H1 (cell line): ENCODE data around the gene BAZ1B. TPM values are rescaled to one million over a fixed set of nuclear protein-coding genes. Genes with fewer than 3 reads are reported as not detected.

Experiments
- CTCF ChIA-PET: fragments of 300-600 bp; sonication (Branson Sonifier 250); formaldehyde crosslinking; loops from one replicate; lab custom pipeline; 2021; ENCODE audit not compliant: partially characterized antibody; lab: Charles Lee
- POLR2A ChIA-PET: fragments of 300-600 bp; sonication (Branson Sonifier 250); formaldehyde crosslinking; loops from one replicate; lab custom pipeline; 2021; ENCODE audit warnings: inconsistent platforms; ENCODE audit not compliant: partially characterized antibody; lab: Charles Lee
- DNase-seq, 2 experiments: peaks; one replicate each; pipeline versions ENCODE4 v3.0.0 to v3.0.0-alpha.2; 2010 to 2022; ENCODE audit warnings: low spot score in 2 of 2, low read depth in 1 of 2, mixed read lengths in 1 of 2
- FAIRE-seq: peaks from 2 replicates; lab custom pipeline; 2011; peaks lifted over from hg19 to GRCh38; lab: Jason Lieb, UNC
- H2AFZ ChIP-seq: 2 replicates; pipeline ENCODE4 v1.8.1; 2012; ENCODE audit warnings: low read length, inconsistent platforms
- H2AK5ac ChIP-seq: 2 replicates; pipeline ENCODE4 v1.6.1; 2013; ENCODE audit warnings: low read depth, low read length
- H2BK120ac ChIP-seq: replicated peaks from 2 replicates; pipeline ENCODE3; 2013; ENCODE audit warnings: low read depth, low read length, inconsistent platforms
- H2BK12ac ChIP-seq: 2 replicates; pipeline ENCODE4 v1.6.1; 2013; ENCODE audit warnings: low read depth, low read length
- H2BK15ac ChIP-seq: 2 replicates; pipeline ENCODE4 v1.6.1; 2013; ENCODE audit warnings: low read length
- H2BK20ac ChIP-seq: 2 replicates; pipeline ENCODE4 v1.6.1; 2013; ENCODE audit warnings: low read length
- H2BK5ac ChIP-seq: 2 replicates; pipeline ENCODE4 v1.6.1; 2013; ENCODE audit warnings: low read depth, low read length
- H3K14ac ChIP-seq: 2 replicates; pipeline ENCODE4 v1.6.1; 2013; ENCODE audit warnings: inconsistent platforms; ENCODE audit not compliant: insufficient read length
- H3K18ac ChIP-seq: 2 replicates; pipeline ENCODE4 v1.6.1; 2013; ENCODE audit warnings: low read length; ENCODE audit errors: extremely low read depth
- H3K23ac ChIP-seq: 2 replicates; pipeline ENCODE4 v1.6.1; 2013; ENCODE audit warnings: inconsistent platforms; ENCODE audit not compliant: insufficient read length
- H3K23me2 ChIP-seq: 2 replicates; pipeline ENCODE4 v1.6.1; 2013; ENCODE audit warnings: low read depth, low read length
- H3K27ac ChIP-seq: 2 replicates; pipeline ENCODE4 v1.6.1; 2011; ENCODE audit warnings: low read depth, low read length, inconsistent platforms
- H3K27me3 ChIP-seq, 4 experiments: replicated peaks in 1 of 4; 1 replicate in 1 of 4; 2 replicates in 3 of 4; pipeline versions ENCODE4 v1.6.1 to v1.8.1; 2011 to 2013; ENCODE audit warnings: low read length in 3 of 4, mild to moderate bottlenecking in 3 of 4, inconsistent platforms in 2 of 4, mixed read lengths in 2 of 4, moderate library complexity in 1 of 4; ENCODE audit not compliant: control insufficient read depth in 3 of 4, insufficient read depth in 3 of 4; ENCODE audit errors: extremely low read depth in 1 of 4
- H3K36me3 ChIP-seq, 4 experiments: 2 replicates each; pipeline versions ENCODE4 v1.6.1 to v1.8.1; 2011 to 2013; ENCODE audit warnings: mild to moderate bottlenecking in 4 of 4, low read length in 3 of 4, moderate library complexity in 2 of 4, control low read depth in 1 of 4, inconsistent platforms in 1 of 4; ENCODE audit not compliant: insufficient read depth in 4 of 4, control insufficient read depth in 2 of 4
- H3K4ac ChIP-seq: replicated peaks from 2 replicates; pipeline ENCODE3; 2013; ENCODE audit warnings: low read length, low read depth, mixed read lengths, inconsistent platforms; ENCODE audit not compliant: insufficient read length
- H3K4me1 ChIP-seq, 4 experiments: replicated peaks in 1 of 4; 1 replicate in 1 of 4; 2 replicates in 3 of 4; pipeline versions ENCODE4 v1.6.1 to v1.8.1; 2011 to 2013; ENCODE audit warnings: low read length in 3 of 4, inconsistent platforms in 2 of 4, mixed read lengths in 1 of 4; ENCODE audit not compliant: insufficient read depth in 4 of 4, control insufficient read depth in 3 of 4
- H3K4me2 ChIP-seq, 2 experiments: 2 replicates each; pipeline versions ENCODE4 v1.6.1 to v1.8.1; 2011 to 2013; ENCODE audit warnings: low read depth in 2 of 2, low read length in 2 of 2, control low read depth in 1 of 2, inconsistent platforms in 1 of 2, mild to moderate bottlenecking in 1 of 2; ENCODE audit not compliant: insufficient read depth in 1 of 2
- H3K4me3 ChIP-seq, 4 experiments: fragments of 200-600, 300-600 bp in 1 of 4; sonication (generic), shearing (Covaris generic), sonication (Bioruptor Twin) in 1 of 4; 2 replicates each; pipeline versions ENCODE4 v1.5.1 to v1.8.1; 2011 to 2016; ENCODE audit warnings: low read length in 4 of 4, low read depth in 3 of 4, control low read depth in 2 of 4, inconsistent platforms in 2 of 4, mild to moderate bottlenecking in 2 of 4, mixed read lengths in 1 of 4, moderate library complexity in 1 of 4; ENCODE audit not compliant: insufficient read depth in 2 of 4; ENCODE audit errors: extremely low read depth in 1 of 4
- H3K56ac ChIP-seq: replicated peaks from 2 replicates; pipeline ENCODE3; 2013; ENCODE audit warnings: low read depth, mild to moderate bottlenecking, mixed read lengths, low read length, inconsistent platforms; ENCODE audit not compliant: insufficient read length
- H3K79me1 ChIP-seq: 2 replicates; pipeline ENCODE4 v1.6.1; 2013; ENCODE audit warnings: low read depth, low read length, control low read depth
- H3K79me2 ChIP-seq, 2 experiments: 2 replicates each; pipeline versions ENCODE4 v1.6.1 to v1.8.1; 2012 to 2013; ENCODE audit warnings: low read length in 2 of 2, mild to moderate bottlenecking in 2 of 2, inconsistent platforms in 1 of 2; ENCODE audit not compliant: insufficient read depth in 2 of 2, control insufficient read depth in 1 of 2
- H3K9ac ChIP-seq, 4 experiments: replicated peaks in 1 of 4; 1 replicate in 1 of 4; 2 replicates in 3 of 4; pipeline versions ENCODE4 v1.6.1 to v1.8.1; 2011 to 2013; ENCODE audit warnings: low read depth in 3 of 4, low read length in 3 of 4, control low read depth in 2 of 4, mild to moderate bottlenecking in 2 of 4, moderate library complexity in 2 of 4, inconsistent platforms in 1 of 4; ENCODE audit errors: extremely low read depth in 1 of 4
- H3K9me3 ChIP-seq, 2 experiments: 2 replicates each; pipeline versions ENCODE4 v1.6.1 to v1.8.1; 2012 to 2013; ENCODE audit warnings: mild to moderate bottlenecking in 2 of 2, moderate library complexity in 2 of 2, control low read depth in 1 of 2, inconsistent platforms in 1 of 2, low read depth in 1 of 2, low read length in 1 of 2, mixed read lengths in 1 of 2; ENCODE audit not compliant: insufficient read depth in 2 of 2
- H4K20me1 ChIP-seq, 2 experiments: replicated peaks in 1 of 2; 2 replicates each; pipeline versions ENCODE3 to v1.8.1; 2011 to 2013; ENCODE audit warnings: inconsistent platforms in 2 of 2, low read length in 2 of 2, mild to moderate bottlenecking in 1 of 2; ENCODE audit not compliant: insufficient read depth in 2 of 2, control insufficient read depth in 1 of 2
- H4K5ac ChIP-seq: 2 replicates; pipeline ENCODE4 v1.6.1; 2013; ENCODE audit warnings: low read length, low read depth, mixed read lengths, inconsistent platforms; ENCODE audit not compliant: insufficient read length
- H4K8ac ChIP-seq: 2 replicates; pipeline ENCODE4 v1.8.0; 2013; ENCODE audit warnings: mild to moderate bottlenecking, moderate library complexity, low read length, inconsistent platforms; ENCODE audit not compliant: insufficient read depth; ENCODE audit errors: extremely low read depth
- H4K91ac ChIP-seq: replicated peaks from 2 replicates; pipeline ENCODE3; 2013; ENCODE audit warnings: low read length, mixed read lengths, inconsistent platforms; ENCODE audit not compliant: insufficient read length
- BCL11A ChIP-seq, 2 experiments: IDR thresholded peaks; one replicate each; pipeline ENCODE4 v1.6.1; 2011; ENCODE audit warnings: low read depth in 2 of 2, low read length in 2 of 2, mild to moderate bottlenecking in 2 of 2
- EP300 ChIP-seq, 2 experiments: IDR thresholded peaks; 1 replicate in 1 of 2; 2 replicates in 1 of 2; pipeline ENCODE4 v1.6.1; 2011 to 2012; ENCODE audit warnings: low read depth in 2 of 2, low read length in 2 of 2, mild to moderate bottlenecking in 2 of 2, borderline replicate concordance in 1 of 2, inconsistent platforms in 1 of 2, moderate library complexity in 1 of 2
- KDM4A ChIP-seq: IDR thresholded peaks from one replicate; pipeline ENCODE4 v1.7.1; 2012; ENCODE audit warnings: low read depth, mild to moderate bottlenecking, moderate library complexity, low read length, inconsistent platforms; ENCODE audit not compliant: severe bottlenecking
- RBBP5 ChIP-seq: IDR thresholded peaks from 2 replicates; pipeline ENCODE4 v1.7.1; 2012; ENCODE audit warnings: low read depth, mild to moderate bottlenecking, inconsistent platforms, low read length, moderate library complexity, borderline replicate concordance
- SIN3A ChIP-seq, 2 experiments: IDR thresholded peaks in 1 of 2; conservative IDR thresholded peaks in 1 of 2; 2 replicates each; pipeline ENCODE4 v1.6.1; 2011 to 2012; ENCODE audit warnings: low read length in 2 of 2, improper control_type of control experiment in 1 of 2, low read depth in 1 of 2, mild to moderate bottlenecking in 1 of 2
- SP4 ChIP-seq: IDR thresholded peaks from 2 replicates; pipeline ENCODE4 v1.6.1; 2012; ENCODE audit warnings: low read length, inconsistent platforms
- TAF7 ChIP-seq: optimal IDR thresholded peaks from 2 replicates; pipeline ENCODE3; 2011; ENCODE audit warnings: low read depth, mild to moderate bottlenecking, inconsistent platforms, low read length, moderate library complexity, borderline replicate concordance
- WGBS, 2 experiments: shearing (Covaris generic) in 1 of 2; methylation state at CpG; one replicate each; pipeline versions ENCODE4 v1.1.6 to v1.1.7; 2013 to 2015; ENCODE audit warnings: low lambda C conversion rate in 2 of 2, mixed read lengths in 2 of 2, inconsistent platforms in 1 of 2, low coverage in 1 of 2, missing lambda C conversion rate in 1 of 2; ENCODE audit not compliant: insufficient replicate concordance in 2 of 2, insufficient coverage in 1 of 2, insufficient read length in 1 of 2; ENCODE audit errors: extremely low coverage in 1 of 2, missing lambda C conversion rate in 1 of 2; 5-methylcytosine and 5-hydroxymethylcytosine counted together
- polyA plus RNA-seq, 7 experiments: library from polyadenylated mRNA; depleted of rRNA in 3 of 7; stranded (reverse) in 5 of 7; unstranded in 2 of 7; fragments of >200 nt in 5 of 7; fragments of 200-250 nt in 2 of 7; gene quantifications; 1 replicate in 5 of 7; 2 replicates in 1 of 7; 4 replicates in 1 of 7; pipeline versions ENCODE4 v1.2.1 to v1.2.3, GENCODE V29; 2011 to 2013; ENCODE audit warnings: missing spikeins in 2 of 7, mixed read lengths in 2 of 7
- total RNA-seq: library from RNA; stranded (reverse); fragmentation: NEBNext Ultra II Directional; extraction: Animal tissue kit (Norgen Biotek cat#: 25700); gene quantifications from 2 replicates; pipeline ENCODE4 v1.2.1, GENCODE V29; 2021

The BAZ1B gene
- total and polyA plus RNA-seq, 2 of the 8 experiments (the other 6 are each of a cell fraction or from before 2014, with no cell fraction given), result 21.0 to 86.8 TPM

GRCh38 chr7:73477376-73477775 is 44.7 kb downstream of the BAZ1B start:
- H4K91ac ChIP-seq, result no peak overlapping the region
- ChIA-PET POLR2A (interaction anchor here (0.7 to 2.3 kb wide), 2 partner anchors 9 to 30 kb away, joined by 3 to 8 read pairs; no protein-coding TSS in a partner anchor), CTCF (interaction anchor here (1.5 kb wide), 1 partner anchor 26 kb away, joined by 7 read pairs; no protein-coding TSS in a partner anchor)
- no peak overlapping the region for H2BK120ac ChIP-seq
- H3K79me1 ChIP-seq, result no peaks in the 10 kb centered on the region
- H3K9ac ChIP-seq, result no peak overlapping the region
- H3K27me3 ChIP-seq, result no peaks in the 10 kb centered on the region
- no peak overlapping the region for H2AK5ac ChIP-seq
- no peak for DNase-seq
- H3K4me2 ChIP-seq, result no peak overlapping the region
- TF ChIP-seq KDM4A (no peak), SP4 (no peak), EP300 (IDR thresholded peaks at IDR 0.05; ENCODE audit: borderline replicate concordance in 1 of 2, low read depth in 2 of 2, low read length in 2 of 2) (no peak), TAF7 (no peak), SIN3A (conservative IDR thresholded peaks at IDR 0.05 in 1 of 2, IDR thresholded peaks at IDR 0.05 in 1 of 2; ENCODE audit: low read depth in 1 of 2, low read length in 2 of 2) (no peak), BCL11A (IDR thresholded peaks at IDR 0.05; ENCODE audit: low read depth in 2 of 2, low read length in 2 of 2) (no peak), RBBP5 (no peak)
- H4K8ac ChIP-seq, result no peak overlapping the region
- H4K5ac ChIP-seq, result no peak overlapping the region
- peaks cover 13 to 53% (median 35%) of the 10 kb centered on the region in 4 experiments for H3K36me3 ChIP-seq
- no peak overlapping the region for H3K27ac ChIP-seq
- H2BK12ac ChIP-seq, result no peak overlapping the region
- whole genome bisulfite sequencing, 2 experiments, result 91% methylated on average over 5 of the region's 5 CpGs; no CpG with 5 or more reads in 1 of the 2 experiments
- no peaks in the 10 kb centered on the region for H3K23me2 ChIP-seq
- H2BK5ac ChIP-seq, result no peak overlapping the region
- H2BK15ac ChIP-seq, result no peak overlapping the region
- H3K9me3 ChIP-seq, result no peaks in the 10 kb centered on the region
- no peaks in the 10 kb centered on the region for H3K4me1 ChIP-seq
- FAIRE-seq, result no peak
- H3K56ac ChIP-seq, result no peak overlapping the region
- no peak overlapping the region for H3K4ac ChIP-seq
- H3K18ac ChIP-seq, result no peak overlapping the region
- H3K4me3 ChIP-seq, result no peak overlapping the region
- H3K23ac ChIP-seq, result no peak overlapping the region
- H3K79me2 ChIP-seq, result peaks cover 0 to 77% of the 10 kb centered on the region in 2 experiments; a peak in 2 of 4 replicates
- H4K20me1 ChIP-seq, result peaks cover 2 to 4% of the 10 kb centered on the region in 2 experiments
- no peak overlapping the region for H3K14ac ChIP-seq
- H2AFZ ChIP-seq, result no peak overlapping the region
- no peak overlapping the region for H2BK20ac ChIP-seq
